GM12872 (cell line): Measurements from ENCODE around the gene DNAJC25.

Experiments used
- CTCF ChIP-seq: IDR thresholded peaks from 3 replicates; pipeline ENCODE4 v1.5.1; 2011; ENCODE audit warnings: low read depth, mild to moderate bottlenecking, low read length, moderate library complexity; ENCODE audit not compliant: insufficient read depth

Gene DNAJC25

DNA sequence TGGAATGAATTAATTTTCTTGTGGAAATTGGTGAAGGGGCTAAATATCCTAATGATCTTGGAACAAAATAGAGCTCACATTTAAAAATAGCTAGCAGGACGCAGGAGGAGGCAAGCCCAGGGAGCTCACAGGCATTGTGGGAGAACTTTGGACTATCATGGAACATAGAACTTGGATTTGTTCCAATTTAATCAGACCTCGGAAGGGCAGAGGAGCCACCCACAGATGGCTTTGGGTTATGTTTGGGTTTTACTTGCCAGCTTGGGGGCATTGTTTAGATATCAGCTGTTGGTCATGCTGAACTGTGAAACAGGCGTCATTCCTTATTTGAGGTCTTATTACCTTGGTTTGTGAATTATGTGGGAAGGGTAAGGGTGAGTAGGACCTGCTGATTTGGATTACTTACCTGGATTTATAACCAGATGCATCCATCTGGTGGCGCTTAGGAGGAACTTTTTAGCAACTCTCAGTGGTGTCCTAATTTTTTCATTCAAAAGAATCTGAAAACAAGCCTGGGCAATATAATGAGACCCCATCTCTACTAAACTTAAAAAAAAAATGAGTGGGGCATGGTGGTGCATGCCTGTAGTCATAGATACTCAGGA is 17.6 kb upstream of the DNAJC25 start:
- TF ChIP-seq CTCF = no peak

GRCh38 chr9:111615928-111616327 is 15.2 kb upstream of the DNAJC25 start:
- no peak for TF ChIP-seq CTCF

- peak; percentile 97 for TF ChIP-seq CTCF
Observed at GRCh38 chr9:111621895-111622480, 9.1 kb upstream of the DNAJC25 start.

- no peak for TF ChIP-seq CTCF
Observed at GRCh38 chr9:111622626-111623025, 8.5 kb upstream of the DNAJC25 start.

DNA sequence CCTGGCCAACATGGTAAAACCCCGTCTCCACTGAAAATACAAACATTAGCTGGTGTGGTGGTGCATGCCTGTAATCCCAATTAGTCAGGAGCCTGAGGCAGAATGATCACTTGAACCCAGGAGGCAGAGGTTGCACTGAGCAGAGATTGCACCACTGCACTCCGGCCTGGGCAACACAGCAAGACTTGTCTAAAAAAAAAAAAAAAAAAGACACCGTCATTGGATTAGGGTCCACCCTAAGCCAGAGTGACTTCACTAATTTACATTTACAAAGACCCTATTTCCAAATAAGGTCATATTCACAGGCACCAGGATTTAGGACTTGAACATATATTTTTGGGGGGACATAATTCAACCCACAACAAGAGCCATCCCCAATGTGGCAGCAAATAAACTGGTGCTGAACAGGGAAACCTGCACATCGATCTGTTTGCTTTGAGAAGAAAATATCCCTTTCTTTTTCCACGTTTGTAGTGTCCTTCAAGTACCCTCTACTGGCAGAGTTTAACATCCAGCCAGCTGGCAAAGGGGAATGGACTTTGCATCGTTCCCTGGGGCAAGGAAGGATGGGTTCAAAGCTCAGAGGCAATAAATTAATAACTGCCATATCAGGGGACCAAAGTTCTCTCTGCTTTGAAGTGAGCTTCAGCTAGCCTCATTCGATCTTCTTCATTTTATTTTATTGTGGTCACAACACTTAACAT is 3.7 kb upstream of the DNAJC25 start:
- TF ChIP-seq CTCF = no peak

- no peak for TF ChIP-seq CTCF
Observed at GRCh38 chr9:111628411-111628810, 2.7 kb upstream of the DNAJC25 start.

GRCh38 chr9:111630182-111630963 is 761 bp upstream of the DNAJC25 start:
- TF ChIP-seq CTCF = no peak
